Stimulated activated CD8-positive, alpha-beta memory T cell treated with anti-CD3 and anti-CD28 coated beads, Interleukin-15, amount 100 ng/mL, for 48 hours (primary cell): ENCODE data around the gene HSPA5.

Experiments
- DNase-seq, 2 donors: peaks; one replicate each; pipeline ENCODE4 v3.0.0-alpha.2; 2020; ENCODE audit warnings: low read depth in 2 of 2

HSPA5 gene

DNA sequence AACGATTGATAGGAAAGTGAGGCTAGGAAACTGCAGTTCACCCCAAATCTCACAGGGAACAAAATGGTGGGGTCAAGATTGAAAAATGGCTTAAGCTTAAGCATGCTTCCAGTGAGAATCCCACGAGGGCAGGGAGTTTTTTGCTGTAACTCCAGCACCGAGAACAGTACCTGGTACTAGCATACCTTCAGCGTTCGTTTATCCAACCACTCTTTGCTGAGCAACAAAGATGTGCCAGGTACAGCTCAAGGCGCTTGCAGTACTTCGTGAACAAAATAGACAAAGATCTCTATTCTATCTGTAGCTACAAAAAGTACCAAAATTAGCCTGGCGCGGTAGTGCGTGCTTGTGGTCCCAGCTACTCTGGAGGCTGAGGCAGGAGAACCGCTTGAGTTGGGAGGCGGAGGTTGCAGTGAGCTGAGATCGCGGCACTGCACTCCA is 50.8 kb downstream of the HSPA5 start:
- DNase-seq, result no peak

DNA sequence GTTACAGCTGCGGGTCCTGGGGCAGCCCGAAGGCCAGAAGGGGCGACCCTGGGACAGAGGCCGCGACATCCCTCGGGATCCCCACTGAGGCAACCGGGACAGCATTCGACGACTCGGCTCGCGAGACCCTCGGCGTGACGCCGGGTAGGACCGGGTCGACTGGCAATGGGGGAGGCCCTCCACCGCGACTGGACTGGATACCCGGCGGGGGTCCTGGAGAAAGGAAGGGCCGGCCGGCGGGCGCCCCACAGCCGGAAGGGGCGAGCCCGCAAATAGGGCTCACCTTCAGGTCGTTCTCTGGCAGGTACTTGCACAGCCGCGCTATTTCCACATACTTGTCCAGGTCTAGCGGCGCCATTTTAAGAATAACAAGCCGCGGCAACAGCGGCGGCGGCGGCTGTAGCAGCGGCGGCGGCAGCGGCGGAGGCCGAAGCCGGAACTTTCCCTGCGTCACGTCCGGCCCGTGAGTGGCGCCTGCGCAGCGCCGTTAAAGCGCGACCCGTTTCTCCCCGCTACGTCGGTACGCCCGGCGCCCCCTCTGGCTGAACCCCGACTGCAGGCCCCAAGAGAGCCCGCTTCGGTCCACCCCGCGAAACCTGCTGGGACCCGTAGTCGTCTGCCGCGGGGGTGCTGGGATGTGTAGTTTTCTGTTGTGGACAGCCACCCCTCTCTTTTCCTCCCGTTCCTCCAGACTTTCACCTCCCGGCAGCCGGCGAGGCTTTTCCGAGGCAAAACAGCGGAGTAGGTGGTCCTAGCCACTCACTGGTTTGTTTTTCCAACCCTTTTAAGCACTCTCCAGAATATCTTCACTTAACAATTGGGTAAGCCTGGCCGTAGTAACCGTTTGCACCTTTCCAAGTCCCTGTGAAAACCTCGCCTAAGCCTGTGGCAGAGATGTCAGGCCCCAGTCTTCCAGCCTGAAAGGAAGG is 51.5 kb downstream of the HSPA5 start, which contains the start of gene PPP6C:
PPP6C (minus strand) TSS at position 443 of the 929 bp plus-strand sequence; CDS start at position 358, 85 bp downstream.
- DNase-seq, result peak; percentile 97

DNA sequence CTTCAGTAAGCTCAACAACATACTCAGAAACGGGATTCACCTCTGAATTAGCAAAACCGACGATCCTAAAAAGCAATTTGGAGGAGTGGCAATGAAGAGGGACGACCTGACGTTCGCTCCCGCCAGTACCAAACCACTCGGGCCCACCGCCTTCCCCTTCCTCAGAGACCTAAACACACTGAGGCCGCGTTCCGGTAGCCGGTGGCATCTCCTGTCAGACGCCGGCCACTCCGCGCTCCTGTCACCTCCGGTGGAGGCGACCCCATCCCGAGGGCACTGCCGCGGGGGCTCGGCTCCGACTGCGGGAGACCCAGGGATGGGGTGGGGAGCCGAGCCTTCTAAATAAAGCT is 52.2 kb downstream of the HSPA5 start:
- peak in 1 of 2 donors; percentile 16 for DNase-seq
